Endothelial cell of umbilical vein (primary cell): ENCODE measurements around the gene PRKCZ. TPM values are rescaled to one million over a fixed set of nuclear protein-coding genes. Genes with fewer than 3 reads are reported as not detected.

Experiments used
- BruUV-seq: library from RNA; stranded (reverse); fragments of 400-500 nt; replicated peaks from 2 replicates; lab custom pipeline; 2021; lab: Mats Ljungman, UMichigan
- CTCF ChIA-PET: fragments of 300-600, 350-600 bp; sonication (Branson Sonifier 250); formaldehyde crosslinking; loops from one replicate; lab custom pipeline; 2021; ENCODE audit warnings: antibody characterized with exemption, inconsistent platforms; lab: Charles Lee
- POLR2A ChIA-PET: fragments of 300-600, 350-600 bp; sonication (Branson Sonifier 250); formaldehyde crosslinking; loops from one replicate; lab custom pipeline; 2021; ENCODE audit warnings: antibody characterized with exemption, inconsistent platforms; lab: Charles Lee
- DNase-seq: peaks from one replicate; pipeline ENCODE4 v3.0.0-alpha.2; 2011; ENCODE audit warnings: low read depth, low spot score
- FAIRE-seq: peaks from 2 replicates; lab custom pipeline; 2011; peaks lifted over from hg19 to GRCh38; lab: Jason Lieb, UNC
- H2AFZ ChIP-seq: 2 replicates; pipeline ENCODE4 v1.6.0; 2012; ENCODE audit warnings: low read depth, low read length, control low read depth, inconsistent platforms
- H3K27ac ChIP-seq: 2 replicates; pipeline ENCODE4 v1.5.1; 2011; ENCODE audit warnings: low read depth, mild to moderate bottlenecking, control low read depth, low read length, moderate library complexity; ENCODE audit not compliant: insufficient read depth
- H3K27me3 ChIP-seq, 2 experiments: 2 replicates each; pipeline versions ENCODE4 v1.6.0 to v1.6.1; 2011; ENCODE audit warnings: low read length in 2 of 2, mixed read lengths in 1 of 2; ENCODE audit not compliant: control insufficient read depth in 2 of 2, insufficient read depth in 2 of 2
- H3K36me3 ChIP-seq, 2 experiments: 2 replicates in 1 of 2; 3 replicates in 1 of 2; pipeline ENCODE4 v1.5.1; 2011; ENCODE audit warnings: low read length in 2 of 2, mild to moderate bottlenecking in 1 of 2, moderate library complexity in 1 of 2; ENCODE audit not compliant: control insufficient read depth in 2 of 2, insufficient read depth in 2 of 2; ENCODE audit errors: extremely low read depth in 1 of 2
- H3K4me1 ChIP-seq: 3 replicates; pipeline ENCODE4 v1.5.1; 2011; ENCODE audit warnings: mild to moderate bottlenecking, low read length; ENCODE audit not compliant: control insufficient read depth, insufficient read depth; ENCODE audit errors: extremely low read depth
- H3K4me2 ChIP-seq: 2 replicates; pipeline ENCODE4 v1.6.1; 2011; ENCODE audit warnings: low read length, control low read depth, mixed read lengths; ENCODE audit not compliant: insufficient read depth
- H3K4me3 ChIP-seq, 3 experiments: fragments of 200-600 bp in 1 of 3; sonication (generic), shearing (Covaris generic) in 1 of 3; replicated peaks in 1 of 3; 2 replicates each; pipeline ENCODE4 v1.5.1; 2011 to 2016; ENCODE audit warnings: control low read depth in 3 of 3, low read length in 3 of 3, mild to moderate bottlenecking in 2 of 3, inconsistent platforms in 1 of 3, low read depth in 1 of 3, moderate library complexity in 1 of 3; ENCODE audit not compliant: insufficient read depth in 1 of 3
- H3K79me2 ChIP-seq: 2 replicates; pipeline ENCODE4 v1.6.0; 2012; ENCODE audit warnings: low read length, inconsistent platforms; ENCODE audit not compliant: control insufficient read depth, insufficient read depth
- H3K9ac ChIP-seq: replicated peaks from 2 replicates; pipeline ENCODE3; 2011; ENCODE audit warnings: low read length, control low read depth; ENCODE audit not compliant: insufficient read depth; ENCODE audit errors: extremely low read depth
- H3K9me1 ChIP-seq: replicated peaks from 3 replicates; pipeline ENCODE4 v1.6.0; 2011; ENCODE audit warnings: mild to moderate bottlenecking, low read length; ENCODE audit not compliant: control insufficient read depth, insufficient read depth; ENCODE audit errors: extremely low read depth
- H3K9me3 ChIP-seq: replicated peaks from 2 replicates; pipeline ENCODE4 v1.5.1; 2012; ENCODE audit warnings: low read length, inconsistent platforms; ENCODE audit not compliant: control insufficient read depth, insufficient read depth
- H4K20me1 ChIP-seq: replicated peaks from 2 replicates; pipeline ENCODE3; 2011; ENCODE audit warnings: mild to moderate bottlenecking, low read length; ENCODE audit not compliant: control insufficient read depth, insufficient read depth; ENCODE audit errors: extremely low read depth
- CTCF ChIP-seq, 2 donors: IDR thresholded peaks; 1 replicate in 1 of 2; 2 replicates in 1 of 2; pipeline ENCODE4 v1.5.1; 2011; ENCODE audit warnings: low read length in 2 of 2, mild to moderate bottlenecking in 2 of 2, moderate library complexity in 2 of 2, control low read depth in 1 of 2, inconsistent platforms in 1 of 2, low read depth in 1 of 2; ENCODE audit not compliant: insufficient read depth in 1 of 2; ENCODE audit errors: extremely low read depth in 1 of 2
- EZH2 ChIP-seq: IDR thresholded peaks from 2 replicates; pipeline ENCODE4 v1.6.1; 2012; ENCODE audit warnings: borderline replicate concordance, low read depth, mild to moderate bottlenecking, moderate library complexity, low read length, inconsistent platforms; ENCODE audit not compliant: severe bottlenecking
- FOS ChIP-seq: IDR thresholded peaks from 2 replicates; pipeline ENCODE4 v1.6.1; 2011; ENCODE audit warnings: mild to moderate bottlenecking, low read length, moderate library complexity, borderline replicate concordance; ENCODE audit not compliant: insufficient read depth
- GATA2 ChIP-seq: IDR thresholded peaks from 2 replicates; pipeline ENCODE4 v1.7.0; 2011; ENCODE audit warnings: low read depth, mild to moderate bottlenecking, moderate library complexity, mixed read lengths, low read length; ENCODE audit not compliant: insufficient read length, insufficient read depth
- JUN ChIP-seq: IDR thresholded peaks from 2 replicates; pipeline ENCODE4 v1.6.1; 2011; ENCODE audit warnings: borderline replicate concordance, low read depth; ENCODE audit not compliant: insufficient read length, insufficient read depth
- MAX ChIP-seq: IDR thresholded peaks from 2 replicates; pipeline ENCODE4 v1.6.1; 2011; ENCODE audit not compliant: insufficient read depth, insufficient read length
- MYC ChIP-seq: IDR thresholded peaks from one replicate; pipeline ENCODE4 v1.6.1; 2011; ENCODE audit warnings: mild to moderate bottlenecking, low read depth, low read length
- POLR2A ChIP-seq: IDR thresholded peaks from 2 replicates; pipeline ENCODE4 v1.6.1; 2012; ENCODE audit warnings: low read depth, mild to moderate bottlenecking, control low read depth, low read length
- POLR2AphosphoS5 ChIP-seq: IDR thresholded peaks from 2 replicates; pipeline ENCODE4 v1.6.1; 2012; ENCODE audit warnings: low read depth, mild to moderate bottlenecking, control low read depth, low read length, moderate library complexity; ENCODE audit not compliant: insufficient read depth
- dilution Hi-C: fragments of 300-500 bp; cut with MboI; formaldehyde crosslinking; loops from one replicate; pipeline ENCODE4 v1.15.0; 2019; ENCODE audit warnings: low sequenced_read_pairs; ENCODE audit not compliant: extremely low pct_ligation_motif_present
- intact Hi-C: fragments of 100-400 bp; cut with micrococcal nuclease; formaldehyde crosslinking; loops from one replicate; pipeline ENCODE4 v1.10.0; 2022
- polyA plus RNA-seq, 4 experiments: library from polyadenylated mRNA; depleted of rRNA in 3 of 4; stranded (reverse) in 3 of 4; unstranded in 1 of 4; fragments of >200 nt; gene quantifications; 2 replicates each; pipeline versions ENCODE4 v1.2.1 to v1.2.3, GENCODE V29; 2011 to 2012; ENCODE audit warnings: missing spikeins in 1 of 4
- total RNA-seq: library from RNA; stranded (reverse); gene quantifications from 2 replicates; pipeline ENCODE4 v1.2.3, GENCODE V29; 2021

PRKCZ gene
- total and polyA plus RNA-seq, 2 donors (not counting 3 experiments of a cell fraction or from before 2014, with no cell fraction given) = 0.22 to 1.7 TPM

- FAIRE-seq (no peak), DNase-seq (no peak)
- Histone ChIP-seq H3K36me3 (no peaks in the 10 kb centered on the region), H3K9me3 (no peaks in the 10 kb centered on the region), H3K9ac (no peak overlapping the region), H3K27me3 (no peaks in the 10 kb centered on the region), H3K79me2 (no peaks in the 10 kb centered on the region), H3K4me3 (no peak overlapping the region), H3K4me2 (no peak overlapping the region), H2AFZ (no peak overlapping the region), H3K4me1 (peaks cover 16% of the 10 kb centered on the region), H4K20me1 (no peaks in the 10 kb centered on the region), H3K27ac (no peak overlapping the region), H3K9me1 (no peaks in the 10 kb centered on the region)
- no peak for TF ChIP-seq GATA2
- no peak for TF ChIP-seq CTCF (IDR thresholded peaks at IDR 0.05; ENCODE audit: extremely low read depth in 1 of 2, insufficient read depth in 1 of 2, low read depth in 1 of 2, low read length in 2 of 2)
- TF ChIP-seq POLR2AphosphoS5 = no peak
- TF ChIP-seq EZH2 = no peak
- no peak for TF ChIP-seq POLR2A
- TF ChIP-seq JUN = no peak
- TF ChIP-seq FOS = no peak
- TF ChIP-seq MYC = no peak
- TF ChIP-seq MAX = no peak
- BruUV-seq = no TSS peak
- POLR2A ChIA-PET = interaction anchor here (0.6 to 1.5 kb wide), 2 partner anchors 25 to 27 kb away, joined by 3 read pairs; no protein-coding TSS in a partner anchor
- intact Hi-C loops (no loop called here), dilution Hi-C loops (no loop called here)
- CTCF ChIA-PET = interaction anchor here (0.7 to 12.3 kb wide), 2 partner anchors 181 to 1251 kb away, joined by 3 to 631 read pairs; no protein-coding TSS in a partner anchor
Observed at GRCh38 chr1:2202008-2202575, 151.9 kb downstream of the PRKCZ start.
